ENCODE results near the gene IL1RAPL1.

GRCh38 chrX:28659269-28659668 is 72.0 kb downstream of the IL1RAPL1 start:
- TF ChIP-seq JUNB (IDR thresholded peaks at IDR 0.05), result no peak
- no peak for TF ChIP-seq NR3C1 (IDR thresholded peaks at IDR 0.05)
- no peak; the same call in 2 of the 3 replicates for TF ChIP-seq CTCF (IDR thresholded peaks at IDR 0.05)
- no peak for TF ChIP-seq FOSL2 (IDR thresholded peaks at IDR 0.05)
- TF ChIP-seq FOSL2 (CRISPR knock-in tag; IDR thresholded peaks at IDR 0.05), result no peak
- TF ChIP-seq E2F6 (IDR thresholded peaks at IDR 0.05; ENCODE audit: borderline replicate concordance, low read depth), result no peak
- TF ChIP-seq RNF2 (IDR thresholded peaks at IDR 0.05; ENCODE audit: borderline replicate concordance, low read depth), result no peak
- TF ChIP-seq EP300 (IDR thresholded peaks at IDR 0.05), result no peak
- no peak for TF ChIP-seq POLR2A (IDR thresholded peaks at IDR 0.05; ENCODE audit: low read length)
- no peak for TF ChIP-seq ZC3H11A (IDR thresholded peaks at IDR 0.05)
